IMR-90 (cell line): Measurements from ENCODE around the gene RASGRF1. TPM values are rescaled to one million over a fixed set of nuclear protein-coding genes. Genes with fewer than 3 reads are reported as not detected.

ENCODE experiments used
- ATAC-seq: fragments of 200-7000 bp; cut with Tn5 transposase; 2 replicates; pipeline ENCODE4 v1.9.1; 2020; ENCODE audit warnings: low read depth, mild to moderate bottlenecking, moderate library complexity
- BruUV-seq: library from RNA; stranded (reverse); fragments of 400-500 nt; replicated peaks from 2 replicates; lab custom pipeline; 2021; lab: Mats Ljungman, UMichigan
- CTCF ChIA-PET: fragments of 300-600 bp; formaldehyde crosslinking; extraction: SDS; loops from one replicate; lab custom pipeline; 2021; ENCODE audit warnings: antibody characterized with exemption; lab: Yijun Ruan, JAX
- POLR2A ChIA-PET: fragments of 300-600 bp; sonication (Branson Sonifier 250); formaldehyde crosslinking; loops from one replicate; lab custom pipeline; 2022; ENCODE audit warnings: antibody characterized with exemption; ENCODE audit not compliant: unreplicated experiment; lab: Charles Lee
- DNase-seq: peaks from one replicate; pipeline ENCODE4 v3.0.0; 2013
- H2AFZ ChIP-seq: replicated peaks from 2 replicates; pipeline ENCODE3; 2013; ENCODE audit warnings: low read length, mild to moderate bottlenecking; ENCODE audit not compliant: poor library complexity
- H2AK5ac ChIP-seq: 2 replicates; pipeline ENCODE4 v1.6.1; 2013; ENCODE audit warnings: low read depth, low read length, inconsistent platforms
- H2AK9ac ChIP-seq: replicated peaks from 2 replicates; pipeline ENCODE3; 2013; ENCODE audit warnings: mild to moderate bottlenecking, low read depth, low read length, moderate library complexity; ENCODE audit not compliant: poor library complexity
- H2BK120ac ChIP-seq: 2 replicates; pipeline ENCODE4 v1.6.1; 2013; ENCODE audit warnings: low read depth, low read length, inconsistent platforms
- H2BK15ac ChIP-seq: 3 replicates; pipeline ENCODE4 v1.6.1; 2013; ENCODE audit warnings: low read depth, low read length, inconsistent platforms
- H2BK20ac ChIP-seq: 2 replicates; pipeline ENCODE4 v1.6.1; 2013; ENCODE audit warnings: low read depth, mild to moderate bottlenecking, inconsistent platforms, low read length, moderate library complexity
- H2BK5ac ChIP-seq: 2 replicates; pipeline ENCODE4 v1.6.1; 2013; ENCODE audit warnings: mild to moderate bottlenecking, low read depth, low read length, inconsistent platforms; ENCODE audit not compliant: poor library complexity, severe bottlenecking
- H3K14ac ChIP-seq: replicated peaks from 2 replicates; pipeline ENCODE4 v1.6.1; 2013; ENCODE audit warnings: low read depth, low read length, inconsistent platforms
- H3K18ac ChIP-seq: 2 replicates; pipeline ENCODE4 v1.6.1; 2013; ENCODE audit warnings: low read depth, low read length, control low read depth
- H3K23ac ChIP-seq: 2 replicates; pipeline ENCODE4 v1.6.1; 2013; ENCODE audit warnings: low read depth, low read length, inconsistent platforms
- H3K27ac ChIP-seq: 2 replicates; pipeline ENCODE4 v1.5.1; 2013; ENCODE audit warnings: mild to moderate bottlenecking, control low read depth, low read length; ENCODE audit not compliant: insufficient read depth
- H3K27me3 ChIP-seq: 2 replicates; pipeline ENCODE4 v1.6.1; 2013; ENCODE audit warnings: low read length; ENCODE audit not compliant: control insufficient read depth, insufficient read depth
- H3K36me3 ChIP-seq: 2 replicates; pipeline ENCODE4 v1.6.1; 2013; ENCODE audit warnings: low read length, mixed read lengths; ENCODE audit not compliant: control insufficient read depth, insufficient read depth
- H3K4ac ChIP-seq: 2 replicates; pipeline ENCODE4 v1.6.1; 2013; ENCODE audit warnings: low read depth, low read length, inconsistent platforms
- H3K4me1 ChIP-seq: 2 replicates; pipeline ENCODE4 v1.6.1; 2013; ENCODE audit warnings: low read length, mixed read lengths; ENCODE audit not compliant: control insufficient read depth, insufficient read depth
- H3K4me2 ChIP-seq: 2 replicates; pipeline ENCODE4 v1.6.1; 2013; ENCODE audit warnings: low read depth, mild to moderate bottlenecking, control low read depth, low read length, moderate library complexity
- H3K4me3 ChIP-seq: 2 replicates; pipeline ENCODE4 v1.5.1; 2013; ENCODE audit warnings: low read depth, mild to moderate bottlenecking, control low read depth, low read length, moderate library complexity; ENCODE audit not compliant: insufficient read depth
- H3K56ac ChIP-seq: 2 replicates; pipeline ENCODE4 v1.6.1; 2013; ENCODE audit warnings: low read length, inconsistent platforms; ENCODE audit not compliant: insufficient read depth; ENCODE audit errors: extremely low read depth
- H3K79me1 ChIP-seq, 2 experiments: 2 replicates each; pipeline ENCODE4 v1.6.1; 2013; ENCODE audit warnings: low read length in 2 of 2, inconsistent platforms in 1 of 2, low read depth in 1 of 2
- H3K9ac ChIP-seq: 2 replicates; pipeline ENCODE4 v1.6.1; 2013; ENCODE audit warnings: low read depth, low read length, control low read depth
- H3K9me1 ChIP-seq: 2 replicates; pipeline ENCODE4 v1.6.1; 2013; ENCODE audit warnings: low read length, inconsistent platforms; ENCODE audit not compliant: insufficient read depth
- H3K9me3 ChIP-seq: 2 replicates; pipeline ENCODE4 v1.6.1; 2013; ENCODE audit warnings: low read length; ENCODE audit not compliant: control insufficient read depth, insufficient read depth
- H4K20me1 ChIP-seq: 2 replicates; pipeline ENCODE4 v1.6.1; 2013; ENCODE audit warnings: low read length, inconsistent platforms; ENCODE audit not compliant: insufficient read depth
- H4K5ac ChIP-seq: 2 replicates; pipeline ENCODE4 v1.6.1; 2013; ENCODE audit warnings: mild to moderate bottlenecking, low read depth, low read length, control low read depth
- H4K8ac ChIP-seq, 2 experiments: 2 replicates each; pipeline ENCODE4 v1.6.1; 2013; ENCODE audit warnings: low read depth in 2 of 2, low read length in 2 of 2, control low read depth in 1 of 2, inconsistent platforms in 1 of 2
- H4K91ac ChIP-seq: 2 replicates; pipeline ENCODE4 v1.6.1; 2013; ENCODE audit warnings: low read depth, low read length, inconsistent platforms; ENCODE audit not compliant: insufficient read depth
- BHLHE40 ChIP-seq: fragments of 150-350 bp; IDR thresholded peaks from 2 replicates; pipeline ENCODE4 v1.6.1; 2016; ENCODE audit warnings: mild to moderate bottlenecking, low read depth, low read length
- CEBPB ChIP-seq: IDR thresholded peaks from 2 replicates; pipeline ENCODE4 v1.6.1; 2012; ENCODE audit warnings: low read depth, low read length, improper control_type of control experiment
- CTCF ChIP-seq: conservative IDR thresholded peaks from 2 replicates; pipeline ENCODE4 v1.5.1; 2012; ENCODE audit warnings: mild to moderate bottlenecking, low read depth, low read length, improper control_type of control experiment
- ELK1 ChIP-seq: fragments of 150-350 bp; IDR thresholded peaks from 2 replicates; pipeline ENCODE4 v1.6.1; 2016; ENCODE audit warnings: low read depth, mild to moderate bottlenecking, low read length, moderate library complexity, borderline replicate concordance
- FOS ChIP-seq: fragments of 150-350 bp; IDR thresholded peaks from 2 replicates; pipeline ENCODE4 v1.6.1; 2016; ENCODE audit warnings: low read depth, low read length
- MAFK ChIP-seq: IDR thresholded peaks from 2 replicates; pipeline ENCODE4 v1.6.1; 2012; ENCODE audit warnings: low read depth, low read length, improper control_type of control experiment
- MAZ ChIP-seq: IDR thresholded peaks from 2 replicates; pipeline ENCODE4 v1.6.1; 2012; ENCODE audit warnings: low read depth, mild to moderate bottlenecking, low read length, improper control_type of control experiment, moderate library complexity, borderline replicate concordance
- MXI1 ChIP-seq: IDR thresholded peaks from 2 replicates; pipeline ENCODE4 v1.6.1; 2012; ENCODE audit warnings: low read depth, mild to moderate bottlenecking, low read length, moderate library complexity, borderline replicate concordance
- NFE2L2 ChIP-seq: fragments of 150-350 bp; IDR thresholded peaks from 2 replicates; pipeline ENCODE4 v1.6.1; 2016; ENCODE audit warnings: low read depth, mild to moderate bottlenecking, low read length
- POLR2A ChIP-seq: IDR thresholded peaks from 2 replicates; pipeline ENCODE4 v1.6.1; 2012; ENCODE audit warnings: mild to moderate bottlenecking, low read depth, low read length
- RAD21 ChIP-seq: IDR thresholded peaks from 2 replicates; pipeline ENCODE4 v1.6.1; 2012; ENCODE audit warnings: low read length, improper control_type of control experiment
- RCOR1 ChIP-seq: IDR thresholded peaks from 2 replicates; pipeline ENCODE4 v1.6.1; 2012; ENCODE audit warnings: mild to moderate bottlenecking, low read length, improper control_type of control experiment; ENCODE audit not compliant: insufficient replicate concordance
- SMC3 ChIP-seq: fragments of 150-350 bp; IDR thresholded peaks from 2 replicates; pipeline ENCODE4 v1.6.1; 2016; ENCODE audit warnings: low read depth, mild to moderate bottlenecking, antibody characterized with exemption, low read length, moderate library complexity
- USF2 ChIP-seq: fragments of 150-350 bp; IDR thresholded peaks from 2 replicates; pipeline ENCODE4 v1.6.1; 2017; ENCODE audit warnings: mild to moderate bottlenecking, antibody characterized with exemption, low read length, low read depth
- WGBS, 2 experiments: methylation state at CpG; one replicate each; pipeline versions ENCODE4 v1.1.5 to v1.1.7; 2013; ENCODE audit warnings: missing lambda C conversion rate in 2 of 2; ENCODE audit not compliant: insufficient read length in 1 of 2; ENCODE audit errors: extremely low coverage in 2 of 2; 5-methylcytosine and 5-hydroxymethylcytosine counted together
- dilution Hi-C: fragments of 300-500 bp; cut with HindIII; formaldehyde crosslinking; loops from one replicate; pipeline ENCODE4 v1.14.3; 2018; ENCODE audit warnings: low sequenced_read_pairs; ENCODE audit not compliant: unreplicated experiment
- in situ Hi-C: fragments of 300-500 bp; cut with MboI; formaldehyde crosslinking; loops from 3 replicates; pipeline ENCODE4 v1.14.3; 2019; ENCODE audit warnings: low sequenced_read_pairs, inconsistent platforms, mixed read lengths
- intact Hi-C: fragments of 100-400 bp; cut with micrococcal nuclease; formaldehyde crosslinking; loops from 2 replicates; pipeline ENCODE4 v1.10.0; 2022
- polyA plus RNA-seq, 3 experiments: library from polyadenylated mRNA; depleted of rRNA; stranded (reverse); fragments of >200 nt; gene quantifications; 2 replicates each; pipeline ENCODE4 v1.2.3, GENCODE V29; 2012; ENCODE audit warnings: low replicate concordance in 1 of 3
- total RNA-seq: library from RNA; depleted of rRNA; stranded (reverse); fragments of >200 nt; gene quantifications from 2 replicates; pipeline ENCODE4 v1.2.3, GENCODE V29; 2012

Gene RASGRF1
- total and polyA plus RNA-seq, 2 of the 4 experiments (the other 2 are of a cell fraction) = under 0.01 to 0.15 TPM

- in situ Hi-C loops = no loop called here
- Histone ChIP-seq H3K4me1 (peaks cover 8% of the 10 kb centered on the region), H3K56ac (no peak overlapping the region), H3K9ac (no peak overlapping the region), H3K36me3 (peaks cover 6% of the 10 kb centered on the region), H2BK120ac (no peak overlapping the region), H3K27me3 (peaks cover 5% of the 10 kb centered on the region), H2AK5ac (no peak overlapping the region), H4K8ac (no peak overlapping the region), H3K23ac (no peak overlapping the region), H3K14ac (no peak overlapping the region), H2BK15ac (no peak overlapping the region), H4K91ac (no peak overlapping the region), H4K20me1 (peaks cover 15% of the 10 kb centered on the region; the same call in 1 of the 2 replicates), H4K5ac (no peak overlapping the region), H3K4me3 (no peak overlapping the region), H2AFZ (peak overlapping the region; percentile 18), H3K27ac (no peak overlapping the region), H3K4me2 (no peak overlapping the region), H3K79me1 (no peaks in the 10 kb centered on the region), H2BK20ac (no peak overlapping the region), H3K9me3 (no peaks in the 10 kb centered on the region), H3K18ac (no peak overlapping the region), H2BK5ac (no peak overlapping the region), H3K9me1 (peaks cover 26% of the 10 kb centered on the region), H3K4ac (no peak overlapping the region), H2AK9ac (peak overlapping the region; percentile 67)
- intact Hi-C loops = no loop called here
- dilution Hi-C loops = no loop called here
- no peak for DNase-seq
- no TSS peak for BruUV-seq
- POLR2A ChIA-PET = no interaction called here
- CTCF ChIA-PET = no interaction called here
- WGBS, 2 experiments = 63% methylated on average over 11 of the region's 21 CpGs; no CpG with 5 or more reads in 1 of the 2 experiments
- no peak for ATAC-seq
- TF ChIP-seq FOS (no peak), CEBPB (no peak), MAFK (no peak), ELK1 (no peak), SMC3 (no peak), MAZ (no peak), RCOR1 (no peak), USF2 (no peak), POLR2A (no peak), CTCF (no peak), RAD21 (no peak), NFE2L2 (no peak), BHLHE40 (no peak), MXI1 (no peak)
Observed at GRCh38 chr15:78931439-78932257, 158.9 kb downstream of the RASGRF1 start.
